Calu3 (cell line): ENCODE data around the gene C2orf76. TPM values are rescaled to one million over a fixed set of nuclear protein-coding genes. Genes with fewer than 3 reads are reported as not detected.

ENCODE experiments used
- BruUV-seq: library from RNA; stranded (reverse); fragments of 400-500 nt; replicated peaks from 2 replicates; lab custom pipeline; 2021; lab: Mats Ljungman, UMichigan
- CTCF ChIA-PET: fragments of 300-600 bp; sonication (Branson Sonifier 250); formaldehyde crosslinking; loops from one replicate; lab custom pipeline; 2022; ENCODE audit warnings: antibody characterized with exemption; lab: Charles Lee
- DNase-seq: peaks from one replicate; pipeline ENCODE4 v3.0.0; 2022
- H3K27ac Mint-ChIP-seq: one replicate; pipeline ENCODE4 v1.8.0; 2022; ENCODE audit warnings: mixed read lengths; ENCODE audit not compliant: unreplicated experiment
- H3K27me3 Mint-ChIP-seq: one replicate; pipeline ENCODE4 v1.8.0; 2022; ENCODE audit warnings: mixed read lengths; ENCODE audit not compliant: unreplicated experiment
- H3K36me3 Mint-ChIP-seq: one replicate; pipeline ENCODE4 v1.8.0; 2022; ENCODE audit warnings: mild to moderate bottlenecking, moderate library complexity, mixed read lengths; ENCODE audit not compliant: insufficient read depth, unreplicated experiment
- H3K4me1 Mint-ChIP-seq: one replicate; pipeline ENCODE4 v1.8.0; 2022; ENCODE audit warnings: mild to moderate bottlenecking, low read depth, mixed read lengths; ENCODE audit not compliant: unreplicated experiment
- H3K4me3 Mint-ChIP-seq: one replicate; pipeline ENCODE4 v1.8.0; 2022; ENCODE audit warnings: mild to moderate bottlenecking, low read depth, moderate library complexity, mixed read lengths; ENCODE audit not compliant: unreplicated experiment
- H3K9me3 Mint-ChIP-seq: one replicate; pipeline ENCODE4 v1.8.0; 2022; ENCODE audit warnings: low read depth, mixed read lengths; ENCODE audit not compliant: unreplicated experiment
- intact Hi-C: fragments of 100-400 bp; cut with micrococcal nuclease; formaldehyde crosslinking; loops from one replicate; pipeline ENCODE4 v1.10.0; 2022; ENCODE audit not compliant: unreplicated experiment
- total RNA-seq: library from RNA; stranded (reverse); gene quantifications from 2 replicates; pipeline ENCODE4 v1.2.3, GENCODE V29; 2022
- TF ChIP-seq, protein P1 (sequence below): fragments of 200-600 bp; IDR thresholded peaks from one replicate; pipeline ENCODE4 v1.8.0; 2022; ENCODE audit warnings: antibody characterized with exemption; ENCODE audit not compliant: unreplicated experiment

Gene C2orf76
- total RNA-seq, 1 experiment from 2014 or later, result 7.1 TPM

DNA sequence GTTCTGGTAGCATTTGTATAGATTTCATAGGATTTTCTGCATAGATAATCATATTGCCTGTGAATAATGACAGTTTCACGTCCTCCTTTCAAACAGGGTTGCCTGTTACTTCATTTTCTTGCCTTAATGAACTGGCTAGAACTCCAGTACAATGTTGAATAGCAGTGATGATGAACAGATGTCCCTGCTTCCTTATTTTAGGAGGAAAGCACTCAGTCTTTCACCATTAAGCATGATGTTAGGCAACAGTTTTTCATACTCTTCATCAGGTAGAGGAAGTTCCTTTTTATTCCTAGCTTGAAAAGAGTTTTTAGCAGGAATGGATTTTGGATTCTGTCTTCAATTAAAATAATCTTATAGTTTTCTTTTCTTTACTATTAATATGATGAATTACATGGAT lies 39.7 kb downstream of the C2orf76 start:
- Mint-ChIP-seq H3K4me1 (no peaks in the 10 kb centered on the region), H3K27me3 (no peaks in the 10 kb centered on the region), H3K27ac (no peak overlapping the region), H3K36me3 (no peaks in the 10 kb centered on the region), H3K4me3 (no peak overlapping the region), H3K9me3 (no peaks in the 10 kb centered on the region)
- DNase-seq, result no peak
- TF ChIP-seq, protein P1, sequence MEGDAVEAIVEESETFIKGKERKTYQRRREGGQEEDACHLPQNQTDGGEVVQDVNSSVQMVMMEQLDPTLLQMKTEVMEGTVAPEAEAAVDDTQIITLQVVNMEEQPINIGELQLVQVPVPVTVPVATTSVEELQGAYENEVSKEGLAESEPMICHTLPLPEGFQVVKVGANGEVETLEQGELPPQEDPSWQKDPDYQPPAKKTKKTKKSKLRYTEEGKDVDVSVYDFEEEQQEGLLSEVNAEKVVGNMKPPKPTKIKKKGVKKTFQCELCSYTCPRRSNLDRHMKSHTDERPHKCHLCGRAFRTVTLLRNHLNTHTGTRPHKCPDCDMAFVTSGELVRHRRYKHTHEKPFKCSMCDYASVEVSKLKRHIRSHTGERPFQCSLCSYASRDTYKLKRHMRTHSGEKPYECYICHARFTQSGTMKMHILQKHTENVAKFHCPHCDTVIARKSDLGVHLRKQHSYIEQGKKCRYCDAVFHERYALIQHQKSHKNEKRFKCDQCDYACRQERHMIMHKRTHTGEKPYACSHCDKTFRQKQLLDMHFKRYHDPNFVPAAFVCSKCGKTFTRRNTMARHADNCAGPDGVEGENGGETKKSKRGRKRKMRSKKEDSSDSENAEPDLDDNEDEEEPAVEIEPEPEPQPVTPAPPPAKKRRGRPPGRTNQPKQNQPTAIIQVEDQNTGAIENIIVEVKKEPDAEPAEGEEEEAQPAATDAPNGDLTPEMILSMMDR, result no peak
- BruUV-seq, result no TSS peak
- intact Hi-C loops, result no loop called here
- CTCF ChIA-PET, result interaction anchor here (0.6 kb wide), 1 partner anchor 348 kb away, joined by 3 read pairs; no protein-coding TSS in a partner anchor

DNA sequence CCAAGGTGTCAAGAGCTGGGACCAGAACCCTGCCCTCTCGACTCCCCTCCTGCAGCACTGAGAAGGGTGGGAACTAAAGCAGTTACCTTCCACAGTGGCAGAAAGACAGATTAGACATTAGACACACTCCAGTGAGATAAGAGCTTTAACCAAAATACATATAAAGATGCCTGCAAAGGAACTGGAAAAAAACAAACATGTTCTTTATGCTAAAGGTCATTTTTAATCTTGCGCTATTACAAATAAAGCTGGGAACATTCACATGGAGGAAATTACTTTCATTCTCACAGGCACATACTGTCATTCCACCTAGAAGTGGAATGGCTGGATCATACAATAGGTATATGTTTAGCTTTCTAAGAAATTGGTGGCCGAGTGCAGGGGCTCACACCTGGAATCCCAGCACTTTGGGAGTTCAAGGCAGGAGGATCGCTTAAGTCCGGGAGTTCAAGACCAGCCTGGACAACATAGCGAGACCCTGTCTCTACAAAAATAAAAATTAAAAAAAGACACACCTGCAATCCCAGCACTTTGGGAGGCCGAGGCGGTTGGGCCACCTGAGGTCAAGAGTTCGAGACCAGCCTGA lies 41.9 kb downstream of the C2orf76 start:
- intact Hi-C loops, result no loop called here
- CTCF ChIA-PET, result interaction anchor here (0.7 kb wide), 1 partner anchor 571 kb away, joined by 3 read pairs; no protein-coding TSS in a partner anchor
- TF ChIP-seq, protein P1, result no peak
- DNase-seq, result no peak
- Mint-ChIP-seq H3K4me3 (no peak overlapping the region), H3K4me1 (peaks cover under 1% of the 10 kb centered on the region), H3K27ac (no peak overlapping the region), H3K27me3 (no peaks in the 10 kb centered on the region), H3K9me3 (no peaks in the 10 kb centered on the region), H3K36me3 (no peaks in the 10 kb centered on the region)
- BruUV-seq, result no TSS peak

DNA sequence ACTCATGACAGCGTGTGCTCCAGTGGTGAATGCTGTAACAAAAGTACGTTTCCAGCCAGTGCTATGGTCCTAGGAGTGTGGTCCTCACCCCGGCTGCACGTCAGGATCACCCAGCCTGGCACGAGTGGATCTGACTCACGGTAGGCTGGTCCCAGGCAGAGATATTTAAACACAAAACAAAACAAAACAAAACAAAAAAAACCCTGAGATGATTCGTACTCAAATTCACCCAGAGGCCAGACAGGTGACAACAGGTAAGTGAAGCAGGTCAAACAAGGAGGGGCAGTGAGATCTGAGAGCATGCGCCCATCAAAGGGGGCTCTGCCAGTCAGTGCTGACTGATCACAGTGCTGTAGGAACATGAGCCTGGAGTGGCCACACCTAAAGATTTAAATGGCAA lies 43.2 kb downstream of the C2orf76 start:
- no peaks in the 10 kb centered on the region for H3K9me3 Mint-ChIP-seq
- no peak overlapping the region for H3K27ac Mint-ChIP-seq
- H3K4me3 Mint-ChIP-seq, result no peak overlapping the region
- intact Hi-C loops, result no loop called here
- BruUV-seq, result no TSS peak
- H3K27me3 Mint-ChIP-seq, result no peaks in the 10 kb centered on the region
- TF ChIP-seq, protein P1, result no peak
- CTCF ChIA-PET, result no interaction called here
- H3K4me1 Mint-ChIP-seq, result peaks cover 9% of the 10 kb centered on the region
- H3K36me3 Mint-ChIP-seq, result no peaks in the 10 kb centered on the region
- DNase-seq, result no peak

DNA sequence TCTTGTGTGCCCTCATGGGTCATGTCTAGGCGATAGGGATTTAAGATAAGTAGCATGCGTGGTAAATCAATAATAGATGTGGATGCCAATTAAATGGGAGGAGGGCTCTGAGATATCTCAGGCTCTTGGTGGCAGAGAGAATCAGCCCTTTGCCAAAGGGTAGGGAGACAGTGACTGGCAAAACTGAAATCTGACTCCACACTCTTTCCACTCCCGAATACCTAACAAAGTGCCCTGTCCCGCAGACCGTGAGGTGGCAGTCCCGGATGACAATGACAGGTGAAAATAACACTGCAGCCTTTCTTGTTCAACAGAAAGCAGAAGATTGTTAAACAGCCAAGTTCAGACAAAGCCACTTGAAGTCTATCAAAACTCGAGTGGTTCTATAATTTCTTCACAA lies 47.0 kb downstream of the C2orf76 start:
- CTCF ChIA-PET, result no interaction called here
- Mint-ChIP-seq H3K9me3 (no peaks in the 10 kb centered on the region), H3K4me3 (no peak overlapping the region), H3K36me3 (no peaks in the 10 kb centered on the region), H3K27me3 (no peaks in the 10 kb centered on the region), H3K4me1 (peaks cover 20% of the 10 kb centered on the region), H3K27ac (no peak overlapping the region)
- no peak for DNase-seq
- TF ChIP-seq, protein P1, result no peak
- BruUV-seq, result no TSS peak
- intact Hi-C loops, result no loop called here
